Glomerular visceral epithelial cell (primary cell): ENCODE results near the gene UBE2L6.

Experiments used
- DNase-seq: peaks from one replicate; pipeline ENCODE4 v3.0.0-alpha.2; 2016; ENCODE audit errors: extremely low spot score

The UBE2L6 gene

DNA sequence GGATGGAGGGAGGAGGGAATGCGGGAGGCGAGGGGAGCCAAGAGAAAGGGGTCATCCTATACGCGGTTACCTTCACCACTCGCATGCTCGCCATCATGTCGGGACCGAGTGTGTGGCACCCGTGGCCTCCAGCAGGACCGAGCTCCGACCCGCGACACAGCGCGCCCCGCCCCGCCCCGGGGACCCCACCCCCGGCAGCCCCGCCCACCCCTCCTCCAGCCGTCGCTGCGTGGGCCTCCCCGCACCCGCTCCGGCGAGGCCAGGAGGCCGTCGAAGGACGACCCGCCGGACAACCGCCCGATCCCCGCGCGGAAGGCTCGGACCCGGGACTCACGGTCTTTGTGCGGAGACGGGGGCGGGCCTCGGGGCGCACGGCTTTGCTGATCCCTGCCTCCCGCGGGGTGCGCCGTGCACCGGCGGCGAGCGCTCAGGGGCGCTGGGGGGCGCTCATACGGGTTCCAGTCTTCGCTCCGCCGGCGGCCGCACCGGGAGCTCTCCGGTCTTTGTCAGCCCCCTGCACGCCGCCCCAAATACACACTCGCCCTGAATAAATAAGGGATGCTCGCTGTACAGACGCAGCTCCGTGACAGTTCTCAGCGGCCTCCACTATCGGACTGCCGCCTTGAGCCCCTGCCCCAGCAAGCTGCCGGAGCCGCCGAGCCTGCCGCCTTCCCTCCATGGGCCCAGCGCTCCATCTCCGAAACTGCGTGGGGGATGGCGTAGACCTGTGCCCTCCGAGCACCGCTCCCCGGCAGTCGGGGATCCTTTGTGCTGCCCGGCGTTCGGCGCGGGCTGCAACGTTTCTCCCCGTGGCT is at the start of gene UBE2L6:
TSS of gene UBE2L6 (minus strand) at position 158 of the 815 bp plus-strand sequence. CDS start at position 97, 61 bp downstream.
- DNase-seq = peak; percentile 26

DNA sequence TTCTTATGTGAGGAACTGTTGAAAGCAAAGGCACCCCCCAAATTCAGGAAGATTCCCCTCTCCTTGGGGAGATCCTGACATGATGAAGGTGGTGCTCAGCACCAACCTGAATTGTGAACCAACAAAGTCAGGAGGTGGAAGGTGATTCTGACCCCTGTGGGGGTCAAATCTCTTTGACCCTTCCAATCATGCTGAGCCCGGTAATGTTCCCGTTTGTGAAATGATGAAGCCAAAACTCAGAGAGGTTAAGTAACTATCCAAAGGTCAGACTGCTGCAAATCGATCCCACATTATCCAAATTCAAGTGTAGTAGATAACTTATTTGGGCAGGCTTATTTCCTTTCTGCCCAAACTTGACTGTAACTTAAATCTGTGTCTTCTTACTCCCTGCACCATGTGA is 49.1 kb upstream of the UBE2L6 start:
- DNase-seq = no peak

DNA sequence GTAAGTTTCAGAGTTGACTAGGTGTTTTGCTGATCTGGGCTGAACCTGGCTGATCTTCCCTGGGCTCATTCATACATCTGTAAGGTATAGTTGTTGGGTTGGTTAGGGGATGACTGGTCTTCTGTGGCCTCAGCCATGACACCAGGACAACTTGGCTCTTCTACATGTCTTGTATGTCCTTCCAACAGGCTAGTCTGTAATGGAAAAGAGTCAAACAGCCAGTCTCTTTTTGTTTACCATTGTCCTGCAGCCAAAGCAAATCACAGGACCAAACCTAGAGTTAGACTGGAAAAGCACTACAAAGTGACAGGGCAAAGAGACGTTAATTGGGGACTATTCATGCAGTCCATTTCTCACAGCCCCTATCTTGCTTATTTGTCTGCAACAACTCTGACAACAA is 47.8 kb upstream of the UBE2L6 start:
- no peak for DNase-seq

DNA sequence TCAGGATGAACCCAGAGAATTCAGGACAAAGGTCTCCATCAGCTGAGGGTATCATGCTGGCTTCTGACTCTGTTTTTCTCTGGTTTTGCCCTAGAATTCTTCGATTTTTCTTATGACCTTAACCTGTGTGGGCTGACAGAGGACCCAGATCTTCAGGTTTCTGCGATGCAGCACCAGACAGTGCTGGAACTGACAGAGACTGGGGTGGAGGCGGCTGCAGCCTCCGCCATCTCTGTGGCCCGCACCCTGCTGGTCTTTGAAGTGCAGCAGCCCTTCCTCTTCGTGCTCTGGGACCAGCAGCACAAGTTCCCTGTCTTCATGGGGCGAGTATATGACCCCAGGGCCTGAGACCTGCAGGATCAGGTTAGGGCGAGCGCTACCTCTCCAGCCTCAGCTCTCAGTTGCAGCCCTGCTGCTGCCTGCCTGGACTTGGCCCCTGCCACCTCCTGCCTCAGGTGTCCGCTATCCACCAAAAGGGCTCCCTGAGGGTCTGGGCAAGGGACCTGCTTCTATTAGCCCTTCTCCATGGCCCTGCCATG is 46.8 kb upstream of the UBE2L6 start:
- DNase-seq = no peak

DNA sequence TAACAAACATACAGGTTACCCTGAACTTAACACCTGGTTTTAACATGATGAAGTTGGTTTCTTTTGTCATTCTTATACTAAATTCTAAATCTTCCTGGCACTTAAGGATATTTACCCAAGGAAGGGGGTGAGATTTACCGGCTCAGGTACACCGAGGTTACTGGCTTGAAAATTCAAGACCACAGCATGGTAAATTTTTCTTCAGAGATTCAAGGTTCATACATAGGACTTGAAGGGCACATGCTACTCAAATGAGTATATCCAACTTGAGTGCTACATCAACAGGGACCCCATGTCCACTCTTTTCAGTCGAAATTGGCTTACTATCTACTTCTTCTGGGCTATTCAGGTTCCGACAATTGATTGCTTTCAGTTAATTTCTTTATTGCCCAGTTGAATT is 42.7 kb upstream of the UBE2L6 start:
- DNase-seq = no peak

DNA sequence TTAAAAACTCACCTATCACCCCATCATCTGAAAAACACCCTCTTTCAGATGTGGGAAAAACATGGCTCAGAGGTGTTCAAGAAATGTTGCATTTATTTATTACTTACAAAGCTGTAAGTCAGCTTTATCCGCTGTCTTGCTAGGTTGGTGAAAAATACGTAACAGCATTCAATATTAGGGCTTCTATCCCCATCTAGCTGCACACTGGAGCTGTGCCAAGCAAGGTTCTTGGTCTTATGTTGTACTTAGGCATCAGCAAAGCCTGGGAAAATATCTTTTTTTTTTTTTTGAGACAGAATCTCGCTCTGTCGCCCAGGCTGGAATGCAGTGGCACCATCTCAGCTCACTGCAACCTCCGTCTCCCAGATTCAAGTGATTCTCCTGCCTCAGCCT is 37.6 kb upstream of the UBE2L6 start:
- no peak for DNase-seq

DNA sequence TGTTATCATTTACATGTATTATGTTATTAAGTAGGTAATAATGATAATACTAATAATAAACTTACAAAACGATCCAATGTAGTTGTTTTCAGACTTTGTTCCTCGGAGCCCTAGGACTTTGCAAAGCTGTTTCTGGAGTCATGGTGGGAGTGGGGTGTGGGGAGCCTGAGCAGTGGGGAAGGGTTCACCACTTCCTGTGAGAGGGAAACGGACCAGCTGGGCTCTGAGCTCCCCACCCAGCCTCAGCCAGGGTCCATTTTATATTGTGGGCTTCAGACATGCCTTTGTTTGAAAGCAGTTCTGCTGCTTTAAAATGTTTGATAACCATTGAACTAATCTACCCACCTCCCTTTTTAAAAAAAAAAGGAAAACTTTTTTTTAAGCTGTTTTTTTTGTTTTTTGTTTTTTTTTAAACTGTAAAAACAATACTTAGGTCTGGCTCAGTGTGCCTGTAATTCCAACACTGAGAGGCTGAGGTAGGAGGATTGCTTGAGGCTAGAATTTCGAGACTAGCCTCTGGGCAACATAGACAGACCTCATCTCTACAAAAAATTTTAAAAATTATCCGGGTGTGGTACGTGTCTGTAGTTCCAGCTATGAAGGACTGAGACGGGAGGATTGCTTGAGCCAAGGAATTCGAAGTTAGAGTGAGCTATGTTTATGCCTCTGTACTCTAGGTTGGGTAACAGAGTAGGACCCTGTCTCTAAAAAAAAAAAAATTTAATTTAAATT is 37.0 kb upstream of the UBE2L6 start:
- DNase-seq = no peak

DNA sequence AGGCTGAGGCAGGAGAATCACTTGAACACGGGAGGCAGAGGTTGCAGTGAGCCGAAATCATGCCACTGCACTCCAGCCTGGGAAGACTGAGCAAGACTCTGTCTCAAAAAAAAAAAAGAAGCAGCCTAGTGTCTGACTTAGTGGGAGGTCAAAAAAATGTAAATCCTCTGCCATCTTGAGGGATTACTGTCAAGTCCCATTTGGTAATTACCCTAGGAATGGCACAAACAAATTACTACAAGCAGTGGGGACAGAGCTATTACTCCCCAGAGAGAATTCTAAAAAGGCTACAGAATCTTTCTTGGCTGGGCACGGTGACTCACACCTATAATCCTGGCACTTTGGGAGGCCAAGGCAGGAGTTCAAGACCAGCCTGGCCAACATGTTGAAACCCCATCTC is 33.8 kb upstream of the UBE2L6 start:
- no peak for DNase-seq

DNA sequence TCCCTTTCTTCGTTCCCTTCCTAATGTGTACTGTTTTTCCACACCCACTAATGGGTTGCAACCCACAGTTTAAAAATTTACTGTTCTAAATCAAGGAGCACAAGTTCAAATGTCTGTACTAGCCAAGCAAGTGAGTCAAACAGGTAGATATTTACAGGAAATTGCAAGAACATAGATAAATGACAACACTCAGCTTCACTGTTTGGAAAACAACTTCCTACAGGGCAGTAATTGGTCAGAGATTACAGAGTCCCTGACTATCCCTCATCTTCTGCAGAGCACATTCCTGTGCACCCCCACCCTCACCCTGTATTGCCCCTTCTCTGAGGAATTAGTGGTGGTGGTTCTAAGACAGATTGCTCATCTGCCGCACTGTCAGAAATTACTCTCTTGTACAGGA is 31.9 kb upstream of the UBE2L6 start:
- no peak for DNase-seq

DNA sequence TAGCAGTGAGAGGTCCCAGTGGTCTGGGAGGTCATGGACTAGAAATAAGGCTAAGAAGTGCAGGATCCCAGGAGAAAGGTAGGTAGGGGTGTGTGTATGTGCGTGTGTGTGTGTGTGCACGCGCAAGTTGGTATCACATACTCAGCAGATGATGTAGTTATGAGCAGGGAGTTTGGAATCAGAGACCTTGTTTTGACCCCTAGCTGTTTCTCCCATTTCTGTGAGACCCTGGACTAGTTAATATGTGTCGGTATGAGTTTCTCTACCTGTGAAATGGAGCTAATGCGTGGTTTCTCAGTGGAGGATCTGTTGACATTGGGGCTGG is 31.3 kb upstream of the UBE2L6 start:
- DNase-seq = no peak

DNA sequence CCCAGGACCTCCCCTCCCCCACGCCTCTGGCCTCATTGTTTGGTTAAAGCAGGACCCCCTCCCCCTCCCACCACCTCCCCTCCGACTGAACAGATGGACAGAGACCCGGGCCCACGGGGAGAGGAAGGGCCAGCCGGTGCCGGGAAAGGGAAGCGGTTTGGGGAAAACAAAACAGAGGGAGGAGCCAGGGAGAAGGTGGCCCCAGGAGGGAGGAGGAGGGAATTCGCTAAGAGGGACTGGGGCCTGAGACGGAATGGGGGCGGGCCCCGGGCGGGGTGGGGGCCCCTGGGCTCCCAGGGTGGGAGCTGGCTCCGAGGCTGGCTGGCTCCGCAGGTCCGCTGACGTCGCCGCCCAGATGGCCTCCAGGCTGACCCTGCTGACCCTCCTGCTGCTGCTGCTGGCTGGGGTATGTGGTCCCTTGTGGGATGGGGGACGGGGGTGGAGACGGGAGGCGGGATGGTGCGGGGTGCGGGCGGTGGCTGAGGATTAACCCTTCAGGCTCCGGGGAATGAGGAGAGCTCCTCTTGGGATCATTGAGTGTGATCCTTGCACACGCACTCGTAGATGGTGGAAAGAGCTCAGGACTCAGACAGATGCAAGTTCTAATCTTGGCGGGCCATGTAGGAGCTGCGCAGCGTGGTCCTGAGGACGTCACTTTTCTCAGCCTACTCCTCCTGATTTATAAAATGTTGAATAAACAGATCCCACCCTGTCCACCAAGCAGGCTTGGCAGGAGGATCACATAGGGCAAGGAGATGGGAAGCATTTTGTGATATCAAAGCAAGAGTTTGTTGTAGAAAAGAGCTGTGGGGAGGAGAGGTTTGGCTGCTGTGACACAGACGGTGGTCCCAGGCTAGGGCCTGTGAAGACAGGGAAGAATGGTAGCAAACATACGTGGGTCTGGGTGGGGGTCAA is 30.7 kb upstream of the UBE2L6 start:
- no peak for DNase-seq

DNA sequence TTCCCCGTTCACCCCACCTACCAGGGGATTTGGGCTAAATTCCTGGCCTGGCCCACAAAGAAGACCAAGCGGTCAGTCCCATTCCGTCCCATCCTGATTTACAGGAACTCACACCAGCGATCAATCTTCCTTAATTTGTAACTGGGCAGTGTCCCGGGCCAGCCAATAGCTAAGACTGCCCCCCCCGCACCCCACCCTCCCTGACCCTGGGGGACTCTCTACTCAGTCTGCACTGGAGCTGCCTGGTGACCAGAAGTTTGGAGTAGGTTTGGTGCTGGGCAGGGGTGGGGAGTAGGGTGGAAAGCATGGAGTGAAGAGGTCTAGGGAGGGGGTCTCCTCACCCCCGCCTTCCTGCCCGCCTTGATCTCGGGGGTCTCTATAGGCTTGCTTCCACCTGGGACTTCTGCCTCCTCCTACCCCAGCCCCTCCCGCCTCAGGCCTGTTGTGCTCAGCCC is 30.0 kb upstream of the UBE2L6 start, which contains the start of gene SERPING1:
TSS of gene SERPING1 (plus strand) at position 225 of the 455 bp plus-strand sequence. CDS start 586 bp downstream, outside the sequence.
- DNase-seq = no peak

DNA sequence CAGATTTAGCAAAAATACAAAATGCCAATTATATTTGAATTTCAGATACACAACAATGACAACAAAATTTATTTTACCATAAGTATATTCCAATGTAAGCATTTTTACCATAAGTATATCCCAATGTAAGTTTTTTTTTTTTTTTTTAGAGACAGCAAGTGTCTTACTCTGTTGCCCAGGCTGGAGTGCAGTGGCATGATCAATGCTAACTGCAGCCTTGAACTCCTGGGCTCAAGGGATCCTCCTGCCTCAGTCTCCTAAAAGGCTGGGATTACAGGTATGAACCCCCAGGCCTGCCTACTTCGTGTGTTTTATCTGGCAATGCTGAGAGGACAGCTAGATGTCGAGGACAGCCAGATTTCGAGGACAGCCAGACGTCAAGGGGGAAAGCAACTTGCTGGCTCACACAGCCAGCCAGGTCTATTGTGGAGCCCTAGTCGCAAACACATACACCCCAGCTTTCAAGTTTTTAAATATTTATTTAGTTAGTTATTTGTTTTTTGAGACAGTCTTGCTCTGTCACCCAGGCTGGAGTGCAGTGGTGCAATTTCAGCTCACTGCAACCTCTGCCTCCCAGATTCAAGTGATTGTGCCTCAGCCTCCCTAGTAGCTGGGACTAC is 28.9 kb upstream of the UBE2L6 start:
- no peak for DNase-seq

DNA sequence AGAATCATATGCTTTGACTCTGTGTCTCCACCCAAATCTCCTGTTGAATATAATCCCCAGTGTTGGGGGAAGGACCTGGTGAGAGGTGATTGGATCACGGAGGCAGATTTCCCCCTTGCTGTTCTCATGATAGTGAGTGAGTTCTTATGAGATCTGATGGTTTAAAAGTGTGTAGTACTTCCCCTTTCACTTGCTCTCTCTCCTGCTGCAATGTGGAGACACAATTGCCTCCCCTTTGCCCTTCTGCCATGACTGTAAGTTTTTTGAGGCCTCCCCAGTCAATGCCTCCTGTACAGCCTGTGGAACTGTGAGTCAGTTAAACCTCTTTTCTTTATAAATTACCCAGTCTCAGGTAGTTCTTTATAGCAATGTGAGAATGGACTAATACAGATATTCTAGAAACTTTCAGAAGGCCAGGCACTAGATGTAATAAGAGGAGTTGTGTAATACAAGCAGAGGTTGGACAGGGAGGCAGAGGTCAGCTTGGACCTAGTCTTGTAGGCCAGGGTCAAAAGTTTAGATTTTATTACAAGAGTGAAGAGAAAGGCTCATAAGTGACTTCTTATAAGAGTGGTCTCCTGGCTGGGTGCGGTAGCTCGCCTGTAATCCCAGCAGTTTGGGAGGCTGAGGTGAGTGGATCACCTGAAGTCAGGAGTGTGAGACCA is 20.7 kb upstream of the UBE2L6 start:
- DNase-seq = no peak

DNA sequence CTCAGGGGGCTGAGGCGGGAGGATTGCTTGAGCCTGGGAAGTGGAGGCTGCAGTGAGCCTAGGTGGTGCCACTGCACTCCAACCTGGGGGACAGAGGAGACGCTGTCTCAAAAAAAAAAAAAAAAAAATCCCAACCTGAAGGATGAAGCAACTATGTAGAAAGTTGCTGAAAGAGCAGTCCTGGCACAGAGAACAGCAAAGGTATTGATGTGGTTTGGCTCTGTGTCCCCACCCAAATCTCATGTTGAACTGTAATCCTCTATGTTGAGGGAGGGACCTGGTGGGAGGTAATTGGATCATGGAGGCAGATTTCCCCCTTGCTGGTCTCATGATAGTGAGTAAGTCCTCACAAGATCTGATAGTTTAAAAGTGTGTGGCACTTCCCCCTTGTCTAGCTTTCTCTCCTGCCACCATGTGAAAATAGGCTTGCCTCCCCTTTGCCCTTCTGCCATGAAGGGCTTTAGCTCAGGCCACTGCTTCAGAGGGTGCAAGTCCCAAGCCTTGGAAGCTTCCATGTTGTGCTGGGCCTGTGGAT is 19.3 kb upstream of the UBE2L6 start:
- no peak for DNase-seq

DNA sequence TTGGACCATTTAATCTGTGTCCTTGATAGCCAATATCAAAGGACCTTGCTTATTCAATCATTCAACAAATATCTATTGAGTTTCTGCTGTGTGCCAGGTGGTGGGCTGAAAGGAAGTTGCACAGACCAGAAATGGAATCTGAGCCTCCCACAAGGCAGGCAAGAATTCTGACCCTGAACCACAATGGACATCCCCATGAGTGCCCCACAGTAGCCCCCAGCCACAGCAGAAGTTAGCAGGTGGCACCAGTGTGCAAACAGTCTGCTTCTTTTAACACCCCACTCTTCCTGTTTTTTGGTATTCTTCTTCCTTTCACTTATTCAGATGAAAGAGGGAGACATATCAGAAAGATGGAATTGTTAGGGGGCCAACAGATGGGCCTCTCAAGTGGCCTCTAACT is 17.8 kb upstream of the UBE2L6 start:
- no peak for DNase-seq

DNA sequence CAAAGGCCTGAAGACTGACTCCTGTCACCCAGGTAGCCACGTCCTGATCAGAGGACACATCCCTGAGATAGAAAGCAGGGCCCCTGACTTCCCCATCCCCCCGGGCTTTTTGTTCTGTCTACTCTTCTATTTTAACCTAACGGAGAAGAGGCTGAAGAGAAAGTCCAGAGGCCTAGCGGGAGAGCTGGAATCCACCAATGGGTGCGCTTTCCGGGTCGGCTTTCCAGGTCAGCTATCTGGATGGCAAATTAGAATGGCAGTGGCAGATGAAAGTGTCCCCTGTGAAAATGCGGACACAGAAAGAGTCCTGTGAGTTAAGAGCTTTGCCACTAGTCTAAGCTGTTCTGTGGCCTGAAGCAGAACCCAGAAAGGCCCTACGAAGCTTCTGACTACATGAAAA is 16.9 kb upstream of the UBE2L6 start:
- no peak for DNase-seq

DNA sequence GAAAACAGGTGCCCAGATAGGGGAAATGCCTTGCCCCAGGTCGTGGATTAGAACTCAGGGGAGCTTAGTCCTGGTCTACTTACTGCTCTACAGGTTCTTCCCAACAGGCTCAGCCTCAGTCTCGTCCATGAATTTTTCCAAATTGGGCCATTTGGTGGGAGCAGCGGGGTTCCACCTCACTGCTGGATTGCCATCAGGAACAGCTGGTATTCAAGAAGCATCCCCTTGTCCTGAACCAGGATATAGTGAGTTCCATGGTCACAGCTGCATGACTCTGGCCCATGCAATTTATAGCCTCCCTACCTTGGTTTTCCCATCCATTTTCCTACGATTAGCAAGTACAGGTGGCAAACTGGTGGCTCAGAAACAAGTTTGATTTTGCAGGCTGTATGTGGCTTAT is 6.6 kb upstream of the UBE2L6 start:
- no peak for DNase-seq

DNA sequence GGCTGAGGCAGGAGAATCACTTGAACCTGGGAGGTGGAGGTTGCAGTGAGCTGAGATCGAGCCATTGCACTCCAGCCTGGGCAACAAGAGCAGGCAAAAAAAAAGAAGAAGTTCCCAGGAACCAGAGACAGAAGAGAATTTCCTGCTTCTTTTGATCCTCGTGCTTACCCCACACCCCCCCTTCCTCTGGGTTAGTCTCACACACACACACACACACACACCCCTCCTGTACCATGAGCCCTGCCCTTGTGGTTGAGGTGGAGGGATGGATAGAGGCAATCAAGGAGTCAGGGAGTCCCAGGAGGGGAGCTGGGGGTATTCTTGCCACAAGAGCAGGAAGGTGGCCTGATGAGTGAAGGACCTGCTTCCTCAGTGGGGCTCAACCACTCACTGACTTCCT is 4.1 kb upstream of the UBE2L6 start:
- DNase-seq = no peak

DNA sequence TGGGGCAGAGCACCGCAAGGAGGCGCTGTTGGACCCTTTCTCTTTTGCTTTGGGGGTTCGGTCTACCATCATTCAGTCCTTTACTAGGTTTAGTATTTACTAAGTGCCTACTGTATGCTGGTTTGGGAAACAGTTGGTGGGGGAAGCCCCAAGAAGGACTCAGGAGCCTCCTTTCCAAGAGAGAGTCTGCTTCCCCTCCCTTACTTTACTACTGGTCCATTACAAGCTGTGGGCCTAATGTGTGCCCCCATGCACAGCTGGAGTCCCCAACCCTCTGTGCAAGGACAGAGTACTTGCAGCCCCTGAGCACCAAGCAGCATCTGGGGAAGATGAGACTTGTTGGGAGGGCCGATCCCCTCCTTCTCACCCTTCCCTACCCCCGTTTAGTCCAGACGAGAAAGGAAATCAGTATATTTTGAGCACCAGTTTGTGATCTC is 876 bp upstream of the UBE2L6 start:
- peak; percentile 74 for DNase-seq
